Neuronal stem cell (in vitro differentiated cells): ENCODE measurements around the gene BAD.
"Not testable (repeated sequence)": the region's sequence is repeated elsewhere in the genome, so short reads cannot be mapped to it uniquely, and the experiment has no call there.

ENCODE experiments used
- DNase-seq: peaks from one replicate; pipeline ENCODE4 v3.0.0-alpha.2; 2013; ENCODE audit warnings: low spot score
- H2AFZ ChIP-seq: one replicate; pipeline ENCODE4 v1.6.1; 2013; ENCODE audit warnings: mild to moderate bottlenecking, low read length, inconsistent platforms
- H2AK5ac ChIP-seq: 2 replicates; pipeline ENCODE4 v1.6.1; 2013; ENCODE audit warnings: low read depth, mild to moderate bottlenecking, inconsistent platforms, low read length, moderate library complexity, mixed read lengths
- H2BK120ac ChIP-seq: 2 replicates; pipeline ENCODE4 v1.6.1; 2013; ENCODE audit warnings: low read depth, mild to moderate bottlenecking, inconsistent platforms, low read length, moderate library complexity, mixed read lengths
- H2BK12ac ChIP-seq: one replicate; pipeline ENCODE4 v1.6.1; 2013; ENCODE audit warnings: low read length, inconsistent platforms
- H2BK15ac ChIP-seq: 2 replicates; pipeline ENCODE4 v1.6.1; 2013; ENCODE audit warnings: mild to moderate bottlenecking, low read length, inconsistent platforms, mixed read lengths
- H2BK5ac ChIP-seq: one replicate; pipeline ENCODE4 v1.6.1; 2013; ENCODE audit warnings: inconsistent platforms, mild to moderate bottlenecking, low read length, moderate library complexity
- H3K14ac ChIP-seq: one replicate; pipeline ENCODE4 v1.6.1; 2013; ENCODE audit warnings: low read length, inconsistent platforms
- H3K18ac ChIP-seq: 2 replicates; pipeline ENCODE4 v1.6.1; 2013; ENCODE audit warnings: low read length, inconsistent platforms
- H3K23ac ChIP-seq: 2 replicates; pipeline ENCODE4 v1.6.1; 2013; ENCODE audit warnings: low read depth, mild to moderate bottlenecking, mixed read lengths, low read length, inconsistent platforms; ENCODE audit not compliant: poor library complexity
- H3K27ac ChIP-seq: replicated peaks from 3 replicates; pipeline ENCODE4 v1.5.1; 2013; ENCODE audit warnings: low read length, inconsistent platforms
- H3K27me3 ChIP-seq, 3 experiments: 2 replicates each; pipeline ENCODE4 v1.6.1; 2013; ENCODE audit warnings: low read length in 3 of 3, mild to moderate bottlenecking in 2 of 3, inconsistent platforms in 1 of 3, low read depth in 1 of 3, mixed read lengths in 1 of 3, moderate library complexity in 1 of 3; ENCODE audit not compliant: control insufficient read depth in 3 of 3, insufficient read depth in 3 of 3
- H3K36me3 ChIP-seq, 2 donors: replicated peaks in 1 of 2; 2 replicates each; pipeline ENCODE4 v1.6.1; 2013; ENCODE audit warnings: low read length in 2 of 2; ENCODE audit not compliant: control insufficient read depth in 2 of 2, insufficient read depth in 2 of 2
- H3K4ac ChIP-seq: 2 replicates; pipeline ENCODE4 v1.6.1; 2013; ENCODE audit warnings: inconsistent platforms, mild to moderate bottlenecking, low read length, moderate library complexity
- H3K4me1 ChIP-seq, 2 donors: 1 replicate in 1 of 2; 2 replicates in 1 of 2; pipeline ENCODE4 v1.6.1; 2013; ENCODE audit warnings: low read length in 2 of 2, low read depth in 1 of 2; ENCODE audit not compliant: control insufficient read depth in 2 of 2, insufficient read depth in 1 of 2
- H3K4me2 ChIP-seq: one replicate; pipeline ENCODE4 v1.6.1; 2013; ENCODE audit warnings: mild to moderate bottlenecking, low read length, inconsistent platforms; ENCODE audit not compliant: insufficient read depth, poor library complexity, severe bottlenecking
- H3K4me3 ChIP-seq, 2 donors: 2 replicates each; pipeline ENCODE4 v1.5.1; 2013; ENCODE audit warnings: low read length in 2 of 2, mild to moderate bottlenecking in 2 of 2, inconsistent platforms in 1 of 2, moderate library complexity in 1 of 2
- H3K79me1 ChIP-seq: one replicate; pipeline ENCODE4 v1.6.1; 2013; ENCODE audit warnings: low read depth, mild to moderate bottlenecking, inconsistent platforms, low read length, moderate library complexity
- H3K9ac ChIP-seq: one replicate; pipeline ENCODE4 v1.6.1; 2013; ENCODE audit warnings: mild to moderate bottlenecking, low read depth, low read length, inconsistent platforms; ENCODE audit not compliant: poor library complexity
- H3K9me3 ChIP-seq, 2 donors: replicated peaks in 1 of 2; 2 replicates each; pipeline versions ENCODE3 to v1.6.1; 2013; ENCODE audit warnings: low read length in 2 of 2, mild to moderate bottlenecking in 2 of 2, inconsistent platforms in 1 of 2, low read depth in 1 of 2, mixed read lengths in 1 of 2, moderate library complexity in 1 of 2; ENCODE audit not compliant: control insufficient read depth in 2 of 2, insufficient read depth in 1 of 2
- H4K8ac ChIP-seq: one replicate; pipeline ENCODE4 v1.6.1; 2013; ENCODE audit warnings: low read depth, mild to moderate bottlenecking, inconsistent platforms, low read length, moderate library complexity
- H4K91ac ChIP-seq: one replicate; pipeline ENCODE4 v1.6.1; 2013; ENCODE audit warnings: low read length, low read depth, mild to moderate bottlenecking, inconsistent platforms; ENCODE audit not compliant: poor library complexity
- WGBS, 2 donors: extraction: QIAGEN DNeasy Blood & Tissue Kit; methylation state at CpG; one replicate each; pipeline ENCODE4 v1.1.7; 2013; ENCODE audit warnings: missing lambda C conversion rate in 2 of 2, mixed read lengths in 1 of 2; ENCODE audit not compliant: insufficient read length in 2 of 2, insufficient replicate concordance in 1 of 2; ENCODE audit errors: extremely low coverage in 2 of 2; 5-methylcytosine and 5-hydroxymethylcytosine counted together

Gene BAD

GRCh38 chr11:64313491-64314145, 29.2 kb upstream of the BAD start:
- Histone ChIP-seq H2BK120ac (no peak overlapping the region), H3K36me3 (peaks cover 12 to 27% of the 10 kb centered on the region in 2 donors), H3K27me3 (no peaks in the 10 kb centered on the region), H4K8ac (no peak overlapping the region), H3K18ac (no peak overlapping the region), H3K4me3 (no peak overlapping the region), H2BK15ac (no peak overlapping the region), H3K4me2 (no peak overlapping the region), H3K4me1 (peaks cover 0 to 4% of the 10 kb centered on the region in 2 donors), H3K4ac (no peak overlapping the region), H3K27ac (no peak overlapping the region), H3K9me3 (peaks cover 0 to 2% of the 10 kb centered on the region in 2 donors), H3K9ac (no peak overlapping the region), H2BK12ac (no peak overlapping the region), H4K91ac (no peak overlapping the region), H2AK5ac (no peak overlapping the region), H3K23ac (no peak overlapping the region), H2AFZ (no peak overlapping the region), H3K79me1 (peaks cover 22% of the 10 kb centered on the region), H2BK5ac (no peak overlapping the region), H3K14ac (no peak overlapping the region)
- no peak for DNase-seq
- WGBS, 2 donors, result no CpG with 5 or more reads among the region's 18 CpGs

DNA sequence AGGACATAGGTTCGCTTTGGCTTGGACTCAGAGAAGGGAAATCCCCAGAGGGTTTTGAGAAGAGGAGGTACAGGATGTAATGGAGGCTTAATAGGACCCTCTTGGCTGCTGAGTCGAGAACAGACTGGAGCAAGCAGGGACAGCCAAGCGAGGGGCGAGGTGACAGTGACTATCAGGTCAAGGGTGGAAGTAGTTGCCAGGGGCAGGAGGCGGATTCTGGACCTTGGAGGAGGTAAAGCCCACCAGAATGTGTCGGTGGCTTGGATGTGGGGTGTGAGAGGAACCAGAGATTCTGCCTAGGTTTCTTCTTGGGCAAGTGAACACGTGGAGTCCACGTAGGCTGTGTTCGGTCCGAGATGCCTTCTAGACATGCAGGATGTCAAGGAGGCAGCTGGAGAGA, 28.5 kb upstream of the BAD start:
- Histone ChIP-seq H2BK120ac (no peak overlapping the region), H3K9ac (no peak overlapping the region), H3K4ac (no peak overlapping the region), H2BK12ac (no peak overlapping the region), H2AFZ (no peak overlapping the region), H2AK5ac (no peak overlapping the region), H3K14ac (no peak overlapping the region), H3K9me3 (peaks cover 0 to 2% of the 10 kb centered on the region in 2 donors), H3K18ac (no peak overlapping the region), H3K4me1 (peaks cover 0 to 4% of the 10 kb centered on the region in 2 donors), H2BK15ac (no peak overlapping the region), H3K27ac (no peak overlapping the region), H4K8ac (no peak overlapping the region), H3K23ac (no peak overlapping the region), H3K27me3 (no peaks in the 10 kb centered on the region), H3K36me3 (peaks cover 12 to 27% of the 10 kb centered on the region in 2 donors), H4K91ac (no peak overlapping the region), H3K79me1 (peaks cover 22% of the 10 kb centered on the region), H3K4me2 (no peak overlapping the region), H2BK5ac (no peak overlapping the region), H3K4me3 (no peak overlapping the region)
- no CpG with 5 or more reads among the region's 10 CpGs for whole genome bisulfite sequencing, 2 donors
- DNase-seq, result no peak

DNA sequence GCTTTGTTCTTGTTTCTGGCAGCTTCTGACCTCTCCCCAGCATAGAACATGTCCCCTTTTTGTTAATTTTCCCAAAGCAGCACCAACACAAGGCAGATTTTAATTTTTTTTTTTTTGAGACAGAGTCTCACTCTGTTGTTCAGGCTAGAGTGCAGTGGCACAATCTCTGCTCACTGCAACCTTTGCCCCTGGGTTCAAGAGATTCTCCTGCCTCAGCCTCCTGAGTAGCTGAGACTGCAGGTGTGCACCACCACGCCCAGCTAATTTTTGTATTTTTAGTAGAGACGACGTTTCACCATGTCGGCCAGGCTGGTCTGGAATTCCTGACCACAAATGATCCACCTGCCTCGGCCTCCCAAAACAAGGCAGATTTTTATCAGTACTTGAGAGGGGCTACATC, 23.3 kb upstream of the BAD start:
- Histone ChIP-seq H3K4me1 (peaks cover 9 to 12% of the 10 kb centered on the region in 2 donors), H3K27me3 (peaks cover 0 to 12% (median 0%) of the 10 kb centered on the region in 3 experiments)
- not testable (repeated sequence) for H3K14ac ChIP-seq, H3K4ac ChIP-seq, H3K36me3 ChIP-seq, H2BK15ac ChIP-seq, H2BK12ac ChIP-seq, H3K9me3 ChIP-seq, H2BK5ac ChIP-seq, H3K27ac ChIP-seq, H2AFZ ChIP-seq, H3K9ac ChIP-seq, H2AK5ac ChIP-seq, H2BK120ac ChIP-seq, H3K18ac ChIP-seq, DNase-seq, H3K4me2 ChIP-seq, H4K91ac ChIP-seq, H3K79me1 ChIP-seq, H4K8ac ChIP-seq, H3K4me3 ChIP-seq, H3K23ac ChIP-seq
- no CpG with 5 or more reads among the region's 5 CpGs for WGBS, 2 donors

DNA sequence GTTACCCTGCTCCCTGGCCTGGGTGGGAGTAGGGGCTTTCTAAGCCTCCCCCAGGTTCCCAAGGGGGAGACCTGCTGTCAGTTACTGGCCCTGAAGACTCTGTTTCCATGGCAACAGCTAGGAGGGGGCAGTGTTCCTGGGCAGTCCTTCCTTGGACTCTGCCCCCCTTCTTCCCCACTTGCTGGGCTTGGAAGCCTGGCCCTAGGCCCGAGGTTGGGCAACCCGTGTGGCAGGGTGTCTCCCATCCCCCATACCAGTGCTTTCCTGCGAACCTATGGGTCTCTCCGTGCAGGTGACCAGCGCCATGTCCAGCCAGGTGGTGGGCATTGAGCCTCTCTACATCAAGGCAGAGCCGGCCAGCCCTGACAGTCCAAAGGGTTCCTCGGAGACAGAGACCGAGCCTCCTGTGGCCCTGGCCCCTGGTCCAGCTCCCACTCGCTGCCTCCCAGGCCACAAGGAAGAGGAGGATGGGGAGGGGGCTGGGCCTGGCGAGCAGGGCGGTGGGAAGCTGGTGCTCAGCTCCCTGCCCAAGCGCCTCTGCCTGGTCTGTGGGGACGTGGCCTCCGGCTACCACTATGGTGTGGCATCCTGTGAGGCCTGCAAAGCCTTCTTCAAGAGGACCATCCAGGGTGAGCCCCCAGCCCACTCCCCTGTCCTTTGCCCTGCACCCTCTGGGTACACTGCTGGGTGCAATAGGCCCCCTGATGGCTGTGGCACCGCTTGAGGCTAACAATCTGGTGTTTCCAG, 22.6 kb upstream of the BAD start:
- Histone ChIP-seq H3K36me3 (peaks cover 3 to 10% of the 10 kb centered on the region in 2 donors), H3K9ac (peak overlapping the region; percentile 7), H3K27ac (no peak overlapping the region), H2BK15ac (no peak overlapping the region), H3K27me3 (peaks cover 0 to 12% (median 0%) of the 10 kb centered on the region in 3 experiments), H3K79me1 (peaks cover 10% of the 10 kb centered on the region), H3K4me2 (peak overlapping the region; percentile 91), H2BK12ac (no peak overlapping the region), H3K23ac (no peak overlapping the region), H3K18ac (no peak overlapping the region), H3K9me3 (no peaks in the 10 kb centered on the region), H3K4me3 (peak overlapping the region; percentile 88 to 92), H2AFZ (no peak overlapping the region), H3K4ac (no peak overlapping the region), H4K91ac (no peak overlapping the region), H2BK5ac (peak overlapping the region; percentile 7), H3K14ac (no peak overlapping the region), H2AK5ac (peak overlapping the region; percentile 94), H2BK120ac (no peak overlapping the region), H3K4me1 (peaks cover 9 to 12% of the 10 kb centered on the region in 2 donors), H4K8ac (no peak overlapping the region)
- no peak for DNase-seq
- WGBS, 2 donors, result no CpG with 5 or more reads among the region's 15 CpGs
